ENCODE results near the gene GABPB2.

GRCh38 chr1:151043163-151043562, 27.4 kb upstream of the GABPB2 start:
- TF ChIP-seq POLR2AphosphoS5 (IDR thresholded peaks at IDR 0.05; ENCODE audit: low read depth, low read length) (no peak), CTCF (IDR thresholded peaks at IDR 0.05) (no peak), NRF1 (IDR thresholded peaks at IDR 0.05; ENCODE audit: low read depth, low read length) (no peak), REST (IDR thresholded peaks at IDR 0.05; ENCODE audit: low read depth, low read length) (no peak)

All from SK-N-SH (cell line).